Stimulated activated CD4-positive, alpha-beta T cell treated with anti-CD3 and anti-CD28 coated beads, Interleukin-15, amount 100 ng/mL, for 24 hours (primary cell): ENCODE measurements around the gene FXYD4.
"Not testable (repeated sequence)": the region's sequence is repeated elsewhere in the genome, so short reads cannot be mapped to it uniquely, and the experiment has no call there.

Experiments used
- DNase-seq: peaks from one replicate; pipeline ENCODE4 v3.0.0-alpha.2; 2020

Gene FXYD4

DNA sequence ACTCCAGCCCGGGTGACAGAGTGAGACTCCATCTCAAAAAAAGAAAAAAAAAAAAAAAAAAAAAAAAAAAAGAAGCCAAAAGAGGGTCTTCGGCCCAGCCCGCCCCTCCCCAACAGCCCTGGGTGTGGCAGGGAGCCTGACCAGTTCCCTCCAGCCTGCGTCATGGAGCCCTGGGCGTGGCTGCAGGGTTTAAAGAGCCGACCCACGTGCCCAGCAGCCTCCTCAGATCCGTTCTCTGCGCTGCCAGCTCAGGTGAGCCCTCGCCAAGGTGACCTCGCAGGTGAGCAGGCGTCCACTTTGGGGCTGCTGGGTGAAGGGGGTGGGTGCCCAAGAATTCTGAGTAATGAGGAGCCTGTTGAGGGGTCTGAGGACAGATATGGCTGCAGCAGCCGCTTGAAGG lies at the start of gene FXYD4:
FXYD4 (plus strand) TSS at position 219 of the 400 bp plus-strand sequence. CDS start 2,111 bp downstream, outside the sequence.
- no peak for DNase-seq

- DNase-seq = no peak
Measured at GRCh38 chr10:43322331-43322730, 49.1 kb upstream of the FXYD4 start.

GRCh38 chr10:43322769-43323168 lies 48.7 kb upstream of the FXYD4 start:
- DNase-seq = peak; percentile 92

DNA sequence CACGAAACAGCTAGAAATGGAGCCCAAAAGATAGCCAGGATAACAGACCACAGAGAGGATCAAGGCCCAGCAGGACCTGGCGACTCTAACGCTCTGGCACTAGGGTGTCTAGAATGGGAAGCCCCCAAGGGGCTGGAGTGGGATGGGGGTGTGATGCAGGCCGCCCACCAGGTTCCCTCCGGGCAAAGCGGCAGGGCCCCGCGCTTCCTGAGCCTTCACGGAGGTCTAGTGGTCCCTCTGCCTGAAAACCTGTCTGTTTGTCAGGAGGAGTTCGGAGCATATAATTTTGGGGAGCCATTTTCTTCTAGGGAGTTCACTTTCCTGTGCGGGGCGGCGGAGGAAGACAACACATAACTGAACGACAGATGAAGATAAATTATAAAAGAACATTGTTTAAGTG lies 48.2 kb upstream of the FXYD4 start:
- no peak for DNase-seq

- DNase-seq = no peak
Measured at GRCh38 chr10:43324876-43325275, 46.6 kb upstream of the FXYD4 start.

GRCh38 chr10:43327171-43327570 lies 44.3 kb upstream of the FXYD4 start:
- no peak for DNase-seq

GRCh38 chr10:43327986-43328385 lies 43.5 kb upstream of the FXYD4 start:
- no peak for DNase-seq

- DNase-seq = not testable (repeated sequence)
Measured at GRCh38 chr10:43328810-43329209, 42.6 kb upstream of the FXYD4 start.

DNA sequence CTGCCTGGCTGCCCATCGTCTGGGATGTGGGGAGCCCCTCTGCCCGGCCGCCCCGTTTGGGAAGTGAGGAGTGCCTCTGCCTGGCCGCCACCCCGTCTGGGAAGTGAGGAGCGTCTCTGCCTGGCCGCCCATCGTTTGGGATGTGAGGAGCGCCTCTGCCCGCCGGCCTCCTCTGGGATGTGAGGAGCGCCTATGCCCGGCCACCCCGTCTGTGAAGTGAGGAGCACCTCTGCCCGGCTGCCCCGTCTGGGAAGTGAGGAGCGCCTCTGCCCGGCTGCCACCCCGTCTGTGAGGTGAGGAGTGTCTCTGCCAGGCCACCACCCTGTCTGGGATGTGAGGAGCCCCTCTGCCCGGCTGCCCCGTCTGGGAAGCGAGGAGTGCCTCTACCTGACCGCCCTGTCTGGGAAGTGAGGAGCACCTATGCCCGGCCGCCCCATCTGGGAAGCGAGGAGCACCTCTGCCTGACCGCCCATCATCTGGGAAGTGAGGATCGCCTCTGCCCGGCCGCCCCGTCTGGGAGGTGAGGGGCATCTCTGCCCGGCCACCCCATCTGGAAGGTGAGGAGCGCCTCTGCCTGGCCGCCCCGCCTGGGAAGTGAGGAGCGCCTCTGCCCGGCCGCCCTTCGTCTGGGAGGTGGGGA lies 42.1 kb upstream of the FXYD4 start:
- not testable (repeated sequence) for DNase-seq

DNA sequence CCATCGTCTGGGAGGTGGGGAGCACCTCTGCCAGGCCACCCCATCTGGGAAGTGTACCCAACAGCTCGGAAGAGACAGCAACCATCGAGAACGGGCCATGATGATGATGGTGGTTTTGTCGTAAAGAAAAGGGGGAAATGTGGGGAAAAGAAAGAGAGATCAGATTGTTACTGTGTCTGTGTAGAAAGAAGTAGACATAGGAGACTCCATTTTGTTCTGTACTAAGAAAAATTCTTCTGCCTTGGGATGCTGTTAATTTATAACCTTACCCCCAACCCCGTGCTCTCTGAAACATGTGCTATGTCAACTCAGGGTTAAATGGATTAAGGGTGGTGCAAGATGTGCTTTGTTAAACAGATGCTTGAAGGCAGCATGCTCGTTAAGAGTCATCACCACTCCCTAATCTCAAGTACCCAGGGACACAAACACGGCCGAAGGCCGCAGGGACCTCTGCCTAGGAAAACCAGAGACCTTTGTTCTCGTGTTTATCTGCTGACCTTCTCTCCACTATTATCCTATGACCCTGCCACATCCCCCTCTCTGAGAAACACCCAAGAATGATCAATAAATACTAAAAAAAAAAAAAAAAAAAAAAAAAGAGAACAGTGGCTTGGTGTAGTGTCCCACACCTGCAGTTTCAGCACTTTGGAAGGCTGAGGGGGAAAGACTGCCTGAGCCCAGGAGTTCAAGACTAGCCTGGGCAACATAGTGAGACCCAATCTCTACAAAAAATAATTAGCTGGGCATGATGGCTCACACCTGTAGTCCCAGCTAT lies 41.2 kb upstream of the FXYD4 start:
- not testable (repeated sequence) for DNase-seq

GRCh38 chr10:43330824-43331127 lies 40.7 kb upstream of the FXYD4 start:
- DNase-seq = not testable (repeated sequence)

- no peak for DNase-seq
Measured at GRCh38 chr10:43333653-43334052, 37.8 kb upstream of the FXYD4 start.

DNA sequence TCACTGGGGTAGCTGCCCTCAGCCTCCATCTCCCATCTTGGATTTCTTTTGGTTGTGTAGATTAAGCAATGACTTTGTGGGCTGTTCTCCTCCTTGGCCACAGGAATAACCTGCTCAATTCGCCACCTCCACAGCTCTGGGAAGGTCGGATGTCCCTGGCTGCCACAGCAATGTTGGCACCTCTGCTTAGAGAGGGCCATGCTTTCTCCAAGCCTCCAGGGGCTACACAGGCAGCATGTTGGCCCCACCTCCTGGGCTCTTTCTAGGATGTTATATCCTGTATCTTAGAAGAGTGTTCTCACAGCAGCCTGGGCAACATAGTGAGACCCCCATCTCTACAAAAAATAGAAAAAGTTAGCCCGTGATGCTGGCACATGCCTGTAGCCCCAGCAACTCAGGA lies 35.4 kb upstream of the FXYD4 start:
- DNase-seq = no peak

DNA sequence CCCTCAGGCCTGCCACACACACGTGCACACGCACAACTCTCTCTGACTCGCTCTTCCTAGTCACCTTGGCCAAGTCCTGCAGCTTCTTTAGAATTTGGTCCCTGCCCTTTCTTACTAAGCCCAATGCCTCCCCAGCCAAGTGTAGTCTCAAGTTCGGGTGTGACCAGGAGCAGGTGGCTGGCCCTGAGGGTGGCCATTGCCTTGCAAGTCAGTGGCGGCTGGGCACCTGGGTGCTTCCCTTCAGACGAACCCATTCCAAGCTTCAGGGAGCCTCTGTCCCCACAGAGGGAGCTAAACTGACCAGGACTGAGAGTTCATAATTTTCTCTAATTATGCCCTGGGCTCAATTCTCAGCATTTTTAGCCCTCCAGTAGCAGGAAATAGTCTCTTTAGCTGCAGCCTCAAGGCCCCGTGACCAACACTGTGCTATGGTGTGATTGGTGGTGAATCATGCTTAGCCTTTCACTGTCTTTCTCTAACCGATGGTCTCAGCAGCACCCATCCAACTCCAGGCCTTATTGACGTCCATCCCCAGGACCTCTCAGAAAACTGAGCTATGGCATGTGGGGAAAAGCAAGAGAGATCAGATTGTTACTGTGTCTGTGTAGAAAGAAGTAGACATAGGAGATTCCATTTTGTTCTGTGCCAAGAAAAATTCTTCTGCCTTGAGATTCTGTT lies 34.7 kb upstream of the FXYD4 start:
- no peak for DNase-seq

DNA sequence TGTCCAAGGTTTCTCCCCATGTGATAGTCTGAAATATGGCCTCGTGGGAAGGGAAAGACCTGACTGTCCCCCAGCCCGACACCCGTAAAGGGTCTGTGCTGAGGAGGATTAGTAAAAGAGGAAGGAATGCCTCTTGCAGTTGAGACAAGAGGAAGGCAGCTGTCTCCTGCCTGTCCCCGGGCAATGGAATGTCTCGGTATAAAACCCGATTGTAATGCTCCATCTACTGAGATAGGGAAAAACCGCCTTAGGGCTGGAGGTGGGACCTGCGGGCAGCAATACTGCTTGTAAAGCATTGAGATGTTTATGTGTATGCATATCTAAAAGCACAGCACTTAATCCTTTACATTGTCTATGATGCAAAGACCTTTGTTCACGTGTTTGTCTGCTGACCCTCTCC lies 33.9 kb upstream of the FXYD4 start:
- not testable (repeated sequence) for DNase-seq

- DNase-seq = no peak
Measured at GRCh38 chr10:43338117-43338516, 33.3 kb upstream of the FXYD4 start.

DNA sequence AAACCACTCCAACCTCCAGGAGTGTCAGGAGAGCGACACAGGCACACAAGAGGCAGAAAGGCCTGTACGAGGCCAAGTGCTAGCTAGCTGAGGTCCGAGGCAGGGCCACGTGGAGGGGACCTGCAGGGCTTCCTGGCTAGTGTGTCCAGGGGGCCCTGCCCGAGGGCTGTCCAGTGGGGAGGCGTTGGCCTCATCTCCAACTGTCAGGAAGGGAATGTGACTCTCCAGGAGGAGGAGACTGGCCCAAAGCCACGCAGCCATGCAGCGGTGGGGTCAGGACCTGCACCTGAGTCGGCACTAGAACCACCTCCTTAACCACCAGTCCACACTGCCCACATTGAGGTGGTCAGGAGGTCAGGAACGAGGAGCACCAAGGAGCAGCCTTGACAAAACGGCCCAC lies 32.3 kb upstream of the FXYD4 start:
- no peak for DNase-seq

- DNase-seq = no peak
Measured at GRCh38 chr10:43340101-43340500, 31.3 kb upstream of the FXYD4 start.

DNA sequence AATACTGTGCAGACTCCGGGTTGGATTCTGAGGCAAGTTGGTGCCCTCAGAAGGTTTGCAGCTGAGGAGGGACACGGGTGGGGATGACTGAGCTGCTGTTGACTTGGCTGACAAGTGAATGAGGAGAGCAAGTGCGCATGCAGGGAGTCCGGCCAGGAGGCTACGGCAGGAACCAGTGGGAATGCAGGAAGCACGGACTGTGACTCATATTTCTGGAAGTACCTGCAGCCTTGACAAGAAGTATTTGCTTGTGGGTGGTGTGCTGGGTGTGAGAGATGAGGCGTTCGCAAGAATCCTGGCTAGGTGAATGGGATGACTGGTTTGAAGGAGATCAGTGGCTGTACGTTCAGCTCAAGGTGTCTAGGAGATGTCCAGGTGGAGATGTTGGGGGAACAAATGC lies 30.8 kb upstream of the FXYD4 start:
- no peak for DNase-seq

DNA sequence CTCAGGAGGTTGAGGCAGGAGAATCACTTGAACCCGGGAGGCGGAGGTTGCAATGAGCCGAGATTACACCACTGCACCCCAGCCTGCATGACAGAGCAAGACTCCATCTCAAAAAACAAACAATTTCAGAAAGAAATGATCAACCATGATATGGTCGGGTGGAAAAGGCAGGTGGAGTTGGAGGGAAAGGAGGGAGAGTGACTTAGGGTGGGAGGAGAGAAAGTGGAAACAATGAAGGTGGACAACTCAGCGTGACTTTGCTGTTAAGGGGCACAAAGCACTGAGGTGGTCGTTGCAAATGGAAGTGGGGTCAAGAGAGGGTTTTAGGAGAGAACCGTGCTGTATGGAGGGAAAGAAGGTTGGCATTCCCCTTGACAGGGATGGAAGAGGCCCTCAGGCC lies 30.0 kb upstream of the FXYD4 start:
- no peak for DNase-seq

GRCh38 chr10:43342279-43343125 lies 28.9 kb upstream of the FXYD4 start:
- no peak for DNase-seq

DNA sequence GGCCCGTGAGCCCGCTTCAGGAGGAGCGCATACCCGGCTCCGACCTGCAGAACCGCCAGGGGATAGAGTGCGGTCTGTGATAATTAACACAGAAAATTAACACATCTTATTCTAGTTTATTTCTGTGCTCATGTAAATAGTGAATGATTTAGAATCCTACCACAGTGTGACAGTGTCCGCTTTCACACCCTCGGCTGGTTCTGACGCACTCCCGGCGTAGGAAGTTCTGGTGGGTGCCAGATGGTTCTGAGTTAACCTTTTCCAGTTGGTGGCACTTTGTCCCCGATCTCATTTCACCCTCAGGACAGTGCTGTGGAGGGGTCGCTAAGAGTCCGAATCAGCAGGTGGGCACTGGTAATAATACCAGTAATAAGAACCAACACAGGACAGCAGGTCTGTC lies 28.3 kb upstream of the FXYD4 start:
- DNase-seq = no peak

DNA sequence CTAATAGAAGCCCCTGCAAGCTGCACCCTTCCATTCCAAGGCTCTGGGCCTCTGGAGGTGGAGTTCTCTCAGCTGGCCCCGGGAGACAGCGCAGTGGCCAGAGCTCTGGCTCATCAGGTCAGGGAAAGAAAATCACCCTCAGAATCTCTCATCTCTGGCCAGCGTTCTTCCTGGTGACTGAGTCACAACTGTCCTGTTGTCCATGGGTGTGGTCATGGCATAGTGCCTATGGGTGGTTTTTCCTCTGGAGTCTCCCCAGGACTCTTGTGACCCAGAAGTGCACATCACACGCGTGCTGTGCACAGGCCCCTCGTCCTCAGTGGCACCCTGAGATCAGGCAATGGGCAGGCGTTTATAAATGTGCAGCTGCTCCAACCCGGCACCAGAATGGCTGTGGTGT lies 27.4 kb upstream of the FXYD4 start:
- no peak for DNase-seq
